GM12874 (cell line): ENCODE measurements around the gene SP3.

ENCODE experiments used
- CTCF ChIP-seq: IDR thresholded peaks from 2 replicates; pipeline ENCODE4 v1.5.1; 2011; ENCODE audit warnings: low read depth, mild to moderate bottlenecking, control low read depth, low read length, moderate library complexity; ENCODE audit not compliant: insufficient read depth

SP3 gene

GRCh38 chr2:173985605-173985992 lies 20.4 kb upstream of the SP3 start:
- no peak for TF ChIP-seq CTCF

GRCh38 chr2:173984866-173985604 lies 19.9 kb upstream of the SP3 start:
- TF ChIP-seq CTCF: no peak

GRCh38 chr2:173983391-173983871 lies 18.3 kb upstream of the SP3 start:
- TF ChIP-seq CTCF: no peak

GRCh38 chr2:173982918-173983317 lies 17.7 kb upstream of the SP3 start:
- no peak for TF ChIP-seq CTCF

- no peak for TF ChIP-seq CTCF
These were observed 17.1 kb upstream of the SP3 start for GRCh38 chr2:173982182-173982714.

- no peak for TF ChIP-seq CTCF
These were observed 16.3 kb upstream of the SP3 start for GRCh38 chr2:173981520-173981919.

- TF ChIP-seq CTCF: no peak
These were observed 14.7 kb upstream of the SP3 start for GRCh38 chr2:173979751-173980351.
